GM15510 (cell line): ENCODE measurements around the gene PRSS38.

ENCODE experiments used
- POLR2A ChIP-seq: IDR thresholded peaks from 3 replicates; pipeline ENCODE4 v1.6.1; 2011; ENCODE audit warnings: borderline replicate concordance; ENCODE audit not compliant: insufficient read length; ENCODE audit errors: extremely low read depth

PRSS38 gene

GRCh38 chr1:227880342-227880924 lies 65.0 kb downstream of the PRSS38 start:
- no peak for TF ChIP-seq POLR2A

GRCh38 chr1:227883073-227883520 lies 67.6 kb downstream of the PRSS38 start:
- no peak for TF ChIP-seq POLR2A

DNA sequence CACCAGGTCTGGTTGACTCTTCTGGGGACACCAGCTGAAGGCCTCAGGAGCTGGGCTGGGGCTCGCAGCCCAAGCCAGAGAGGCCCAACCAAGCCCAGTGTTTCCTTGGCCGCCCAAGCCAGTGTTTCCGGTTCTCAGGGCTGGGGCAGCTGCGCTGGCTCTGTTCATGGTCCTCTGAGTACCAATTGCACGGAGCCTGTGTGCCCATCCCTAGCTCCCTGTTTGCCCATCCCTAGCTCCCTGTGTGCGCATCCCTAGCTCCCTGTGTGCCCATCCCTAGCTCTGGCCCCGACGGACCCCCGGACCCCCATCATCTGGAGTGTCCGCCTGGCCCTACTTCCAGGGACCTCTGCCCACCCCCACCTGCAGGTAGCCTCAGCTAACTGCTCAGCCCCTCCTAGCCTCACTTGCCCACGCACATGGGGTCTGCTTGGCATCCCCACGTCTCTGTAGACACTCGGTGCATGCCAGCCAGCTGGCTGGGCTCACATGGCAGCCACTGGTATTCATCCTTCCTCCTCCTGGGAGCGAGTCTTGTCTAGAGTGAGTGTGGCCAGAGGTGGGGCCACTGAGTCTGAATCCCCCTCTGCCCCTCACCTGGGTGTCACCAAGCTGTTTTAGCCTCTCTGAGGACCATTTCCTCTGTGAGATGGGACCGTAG lies 68.3 kb downstream of the PRSS38 start:
- TF ChIP-seq POLR2A = no peak

DNA sequence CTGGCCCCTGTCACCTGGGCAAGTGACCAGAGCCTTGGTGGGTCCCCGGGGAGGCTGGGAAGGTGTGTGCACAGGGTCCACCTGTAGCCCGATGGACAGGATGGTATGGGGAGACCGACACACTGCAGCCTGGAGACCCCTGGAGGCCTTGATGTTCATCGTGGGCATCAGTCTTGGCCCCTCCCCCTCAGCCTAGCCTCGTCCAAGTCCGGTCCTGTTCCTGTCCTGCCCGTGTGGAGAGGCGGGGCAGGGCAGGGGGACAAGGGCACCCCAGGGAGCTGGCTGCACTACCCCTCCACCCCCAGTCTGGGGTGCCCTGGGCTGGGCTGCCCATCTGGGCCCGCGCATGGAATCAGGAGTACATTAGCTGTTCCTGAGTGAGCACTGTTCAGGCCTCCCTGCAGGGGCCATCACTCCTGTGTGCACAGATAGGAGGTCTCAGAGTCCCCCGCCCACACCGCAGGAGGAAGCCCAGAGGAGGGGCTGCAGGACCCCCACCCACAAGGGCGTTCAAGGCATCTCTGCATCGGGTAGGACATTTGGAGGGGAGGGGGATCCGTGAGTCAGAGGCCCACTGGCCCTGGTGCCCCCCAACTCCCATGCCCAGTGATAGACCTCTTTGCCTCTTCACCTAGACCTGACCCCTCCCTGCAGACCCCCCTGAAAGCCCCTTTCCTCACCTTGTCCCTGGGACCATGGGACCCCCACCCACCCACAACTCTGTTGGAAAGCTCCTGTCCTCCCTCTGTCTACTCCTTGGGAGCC lies 69.1 kb downstream of the PRSS38 start:
- no peak for TF ChIP-seq POLR2A

GRCh38 chr1:227885135-227885647 lies 69.7 kb downstream of the PRSS38 start:
- TF ChIP-seq POLR2A = no peak

- TF ChIP-seq POLR2A = no peak
Measured at GRCh38 chr1:227885648-227886502, 70.4 kb downstream of the PRSS38 start.

GRCh38 chr1:227886503-227886961 lies 71.1 kb downstream of the PRSS38 start:
- no peak for TF ChIP-seq POLR2A

DNA sequence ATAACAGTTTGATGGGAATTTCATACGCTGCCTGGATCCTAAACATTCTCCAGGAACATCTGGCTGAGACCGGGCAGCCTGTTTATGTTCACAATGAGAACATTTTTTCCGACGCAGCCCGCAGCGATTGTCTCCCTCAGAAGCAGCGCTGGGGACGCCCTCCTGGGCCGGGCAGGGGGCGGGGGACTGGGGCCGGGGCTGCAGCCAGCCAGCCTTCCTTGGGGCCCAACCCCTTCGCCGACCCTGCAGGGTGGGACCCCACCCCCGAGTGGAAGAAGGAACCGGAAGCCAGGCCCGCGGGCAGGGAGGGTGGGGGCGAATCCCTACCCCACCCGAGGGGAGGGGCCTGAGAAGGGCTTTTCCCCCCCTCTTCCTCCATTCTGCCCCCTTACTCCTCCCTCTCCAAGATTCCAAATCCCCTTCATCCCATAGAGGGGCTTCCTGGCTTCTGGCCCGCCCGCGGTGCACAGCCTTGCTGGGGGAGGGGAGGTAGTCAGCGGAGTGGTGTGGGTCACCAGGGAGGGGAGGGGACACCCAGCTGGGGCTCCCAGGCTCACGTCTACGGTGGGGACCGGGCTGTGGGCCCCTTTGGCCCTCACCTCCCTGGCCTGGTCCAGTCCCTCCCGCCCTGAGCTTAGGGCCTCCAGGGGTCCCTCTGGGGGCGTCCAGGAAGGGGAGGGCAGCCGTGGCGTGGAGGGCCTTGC lies 71.7 kb downstream of the PRSS38 start:
- TF ChIP-seq POLR2A = no peak

DNA sequence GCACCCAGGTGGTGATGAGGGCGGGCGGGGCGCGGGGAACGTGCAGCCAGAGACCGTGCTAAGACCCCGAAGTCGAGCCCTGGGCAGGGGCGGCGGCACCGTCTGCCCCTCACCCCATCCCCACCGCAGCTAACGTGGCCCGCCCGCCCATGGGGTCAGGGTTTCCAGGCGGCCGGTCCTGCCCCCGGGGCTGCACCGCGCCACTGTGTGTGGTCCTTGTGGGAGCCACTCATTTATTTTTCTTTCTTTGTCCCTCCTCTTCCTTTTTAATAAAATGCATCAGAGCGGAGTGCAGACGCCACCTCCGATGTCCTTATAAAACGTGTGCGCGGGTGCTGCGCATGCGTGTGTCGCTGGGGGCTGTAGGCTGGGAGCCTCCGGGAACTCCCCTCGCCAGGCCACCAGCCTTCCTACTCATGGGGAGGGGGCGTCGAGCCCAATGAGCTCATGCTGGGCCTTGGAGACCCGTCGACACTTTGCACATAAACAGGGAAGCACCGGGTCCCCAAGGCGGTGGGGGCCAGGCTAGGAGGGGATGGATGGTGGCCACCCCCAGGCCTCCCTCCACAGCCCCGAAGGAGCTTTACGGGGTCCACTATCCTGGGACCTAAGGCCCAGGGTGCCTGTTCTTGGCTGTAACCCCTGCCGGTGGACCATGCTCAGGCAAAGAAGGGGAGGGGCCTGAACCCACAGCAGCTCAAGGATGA lies 72.4 kb downstream of the PRSS38 start:
- TF ChIP-seq POLR2A = no peak

DNA sequence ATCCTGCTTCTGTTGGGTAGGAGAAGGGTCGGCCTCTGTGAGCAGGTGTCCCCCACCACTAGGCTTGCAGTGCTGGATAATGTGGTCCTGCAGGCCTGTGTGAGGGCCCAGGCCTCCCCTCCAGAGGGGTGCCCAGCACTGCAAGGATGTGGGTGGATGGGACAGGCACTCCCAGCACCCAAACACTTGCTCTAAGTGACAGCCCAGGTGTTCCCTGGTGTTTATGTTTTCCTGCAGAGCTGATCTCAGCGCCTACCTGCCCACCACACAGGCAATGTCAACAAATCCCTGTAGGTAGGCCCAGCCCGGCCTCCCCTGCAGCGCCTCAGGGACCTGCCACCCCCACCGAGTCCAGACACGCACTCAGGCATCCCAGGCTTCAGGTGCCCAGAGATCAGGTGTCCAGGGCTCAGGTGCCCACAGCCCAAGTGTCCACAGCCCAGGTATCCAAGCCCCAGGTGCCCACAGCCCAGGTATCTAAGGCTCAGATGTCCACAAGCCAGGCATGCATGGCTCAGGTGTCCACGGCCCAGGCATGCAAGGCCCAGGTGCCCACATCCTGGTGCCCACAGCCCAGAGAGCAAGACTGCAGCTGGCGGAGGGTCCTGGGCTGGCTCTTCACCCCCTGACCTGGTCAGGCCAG lies 73.0 kb downstream of the PRSS38 start:
- TF ChIP-seq POLR2A = no peak

- no peak for TF ChIP-seq POLR2A
Measured at GRCh38 chr1:227889047-227889862, 73.8 kb downstream of the PRSS38 start.

DNA sequence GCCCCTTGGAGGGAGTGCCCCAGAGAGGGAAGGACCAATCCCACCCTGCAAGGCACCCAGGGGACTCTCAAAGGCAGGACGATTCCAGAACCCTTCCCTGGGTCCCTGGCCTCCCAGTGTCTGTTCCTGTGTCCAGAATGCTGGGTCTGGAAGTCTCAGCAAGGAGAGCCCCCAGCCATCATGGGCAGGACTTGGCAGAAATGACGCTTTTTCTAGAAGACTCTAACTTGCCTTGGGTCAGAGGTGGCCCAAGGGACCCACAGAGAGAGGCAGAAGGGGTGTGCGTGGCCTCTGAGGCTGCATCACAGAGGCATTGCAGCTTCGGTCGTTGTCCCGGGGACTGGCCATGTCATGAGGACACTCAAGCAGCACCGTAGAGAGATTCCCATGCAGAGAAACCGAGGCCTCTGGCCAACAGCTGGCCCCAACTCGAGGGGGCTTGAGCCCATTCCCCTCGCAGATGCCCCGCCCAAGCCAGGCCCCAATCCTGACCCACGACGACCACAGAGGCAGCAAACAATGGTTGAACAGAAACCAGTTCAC lies 74.5 kb downstream of the PRSS38 start:
- TF ChIP-seq POLR2A = no peak
